GM21723 (cell line): ENCODE measurements around the gene ADAMTS18.

Experiments used
- ATAC-seq: cut with Tn5 transposase; IDR thresholded peaks from one replicate; pipeline ENCODE4 v1.9.1; 2021; ENCODE audit warnings: mild to moderate bottlenecking, moderate library complexity; ENCODE audit not compliant: unreplicated experiment

Gene ADAMTS18

GRCh38 chr16:77233799-77234519 is 200.9 kb downstream of the ADAMTS18 start:
- no peak for ATAC-seq
